OCI-LY7 (cell line): ENCODE results near the gene CADM2. TPM values are rescaled to one million over a fixed set of nuclear protein-coding genes. Genes with fewer than 3 reads are reported as not detected.

Source experiments
- BruUV-seq: library from RNA; stranded (reverse); fragments of 400-500 nt; replicated peaks from 2 replicates; lab custom pipeline; 2021; lab: Mats Ljungman, UMichigan
- CTCF ChIA-PET: fragments of 300-600 bp; sonication (Branson Sonifier 250); formaldehyde crosslinking; loops from one replicate; lab custom pipeline; 2022; ENCODE audit warnings: antibody characterized with exemption; ENCODE audit not compliant: unreplicated experiment; lab: Charles Lee
- POLR2A ChIA-PET: fragments of 300-600 bp; sonication (Branson Sonifier 250); formaldehyde crosslinking; loops from one replicate; lab custom pipeline; 2022; ENCODE audit warnings: antibody characterized with exemption; lab: Charles Lee
- DNase-seq: peaks from one replicate; pipeline ENCODE4 v3.0.0-alpha.2; 2015; ENCODE audit warnings: low spot score
- H2AFZ ChIP-seq: fragments of 200-600 bp; sonication (generic), shearing (Covaris generic); 2 replicates; pipeline ENCODE4 v1.6.1; 2014; ENCODE audit warnings: mild to moderate bottlenecking, antibody characterized with exemption, low read length, moderate library complexity
- H3K27ac ChIP-seq: fragments of 200-600 bp; sonication (generic); 2 replicates; pipeline ENCODE4 v1.5.1; 2014; ENCODE audit warnings: mixed run types, low read depth, mild to moderate bottlenecking, moderate library complexity, low read length, inconsistent platforms; ENCODE audit not compliant: poor library complexity, severe bottlenecking
- H3K36me3 ChIP-seq: fragments of 200-600 bp; sonication (generic); 2 replicates; pipeline ENCODE4 v1.6.1; 2014; ENCODE audit warnings: mild to moderate bottlenecking, antibody characterized with exemption, low read length, moderate library complexity, mixed read lengths; ENCODE audit not compliant: insufficient read depth
- H3K4me1 ChIP-seq: fragments of 200-600 bp; sonication (generic); 2 replicates; pipeline ENCODE4 v1.5.1; 2014; ENCODE audit warnings: mild to moderate bottlenecking, low read length; ENCODE audit not compliant: insufficient read depth, poor library complexity, severe bottlenecking
- H3K4me2 ChIP-seq: fragments of 200-600 bp; sonication (generic); 2 replicates; pipeline ENCODE4 v1.6.1; 2014; ENCODE audit warnings: mild to moderate bottlenecking, low read length
- H3K4me3 ChIP-seq: fragments of 200-600 bp; sonication (generic); 2 replicates; pipeline ENCODE4 v1.5.1; 2014; ENCODE audit warnings: mild to moderate bottlenecking, low read depth, low read length; ENCODE audit not compliant: poor library complexity, severe bottlenecking
- H3K79me2 ChIP-seq: fragments of 200-600 bp; sonication (generic); 2 replicates; pipeline ENCODE4 v1.6.1; 2016; ENCODE audit warnings: low read depth, mild to moderate bottlenecking, low read length, moderate library complexity, mixed read lengths; ENCODE audit not compliant: insufficient read depth
- H3K9me2 ChIP-seq: fragments of 200-600 bp; sonication (generic); 2 replicates; pipeline ENCODE4 v1.6.1; 2016; ENCODE audit warnings: mild to moderate bottlenecking, low read length, mixed read lengths; ENCODE audit not compliant: insufficient read depth
- H3K9me3 ChIP-seq: fragments of 200-600 bp; sonication (generic); 2 replicates; pipeline ENCODE4 v1.6.1; 2014; ENCODE audit warnings: mild to moderate bottlenecking, mixed run types, low read length, mixed read lengths
- H4K20me1 ChIP-seq: fragments of 200-600 bp; sonication (generic); 2 replicates; pipeline ENCODE4 v1.6.1; 2014; ENCODE audit warnings: mild to moderate bottlenecking, antibody characterized with exemption, low read length, moderate library complexity, mixed read lengths; ENCODE audit not compliant: insufficient read depth
- EZH2phosphoT487 ChIP-seq: fragments of 200-600 bp; sonication (generic); IDR thresholded peaks from 2 replicates; pipeline ENCODE4 v1.6.1; 2018; ENCODE audit warnings: low read depth, borderline replicate concordance, mild to moderate bottlenecking, mixed run types, antibody characterized with exemption, low read length, moderate library complexity, mixed read lengths
- intact Hi-C: fragments of 100-400 bp; cut with micrococcal nuclease; formaldehyde crosslinking; loops from one replicate; pipeline ENCODE4 v1.10.0; 2022; ENCODE audit not compliant: unreplicated experiment
- total RNA-seq, 2 experiments: library from RNA; depleted of rRNA in 1 of 2; stranded (reverse); fragments of >200 nt in 1 of 2; shearing (Covaris generic) in 1 of 2; gene quantifications; 2 replicates each; pipeline ENCODE4 v1.2.3, GENCODE V29; 2014 to 2022
- TF ChIP-seq, protein P1 (sequence below): fragments of 200-600 bp; sonication (generic); conservative IDR thresholded peaks from 2 replicates; pipeline ENCODE4 v1.5.1; 2014; ENCODE audit warnings: mild to moderate bottlenecking, antibody characterized with exemption, low read length, moderate library complexity, mixed read lengths

Gene CADM2
- total RNA-seq, 2 experiments from 2014 or later, result not detected

DNA sequence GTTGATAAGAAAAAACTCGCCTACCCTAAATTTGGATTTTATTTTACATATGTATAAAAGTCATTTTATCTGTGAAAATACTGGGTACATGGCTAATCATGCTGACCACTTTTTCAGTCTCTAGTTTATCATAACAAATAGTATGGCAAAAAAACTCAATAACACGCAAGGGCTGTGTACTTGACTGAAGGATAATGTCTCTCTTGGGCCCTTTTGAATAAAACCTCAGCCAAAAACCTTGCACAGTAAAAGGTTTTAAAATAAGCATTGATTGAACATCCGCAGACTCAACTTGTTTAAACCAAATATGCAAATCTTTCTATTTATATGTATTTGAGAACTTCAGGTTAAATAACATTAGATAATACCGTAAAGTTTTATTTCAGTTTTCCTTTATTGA, 285.3 kb downstream of the CADM2 start:
- H3K4me2 ChIP-seq, result no peak overlapping the region
- H3K27ac ChIP-seq, result no peak overlapping the region
- no peak overlapping the region for H2AFZ ChIP-seq
- H3K9me3 ChIP-seq, result no peaks in the 10 kb centered on the region
- H3K4me3 ChIP-seq, result no peak overlapping the region
- H3K9me2 ChIP-seq, result no peaks in the 10 kb centered on the region
- no peak for DNase-seq
- no peaks in the 10 kb centered on the region for H3K79me2 ChIP-seq
- ChIA-PET POLR2A (no interaction called here), CTCF (no interaction called here)
- no peaks in the 10 kb centered on the region for H4K20me1 ChIP-seq
- no peaks in the 10 kb centered on the region for H3K36me3 ChIP-seq
- no peaks in the 10 kb centered on the region for H3K4me1 ChIP-seq
- TF ChIP-seq, protein P1, sequence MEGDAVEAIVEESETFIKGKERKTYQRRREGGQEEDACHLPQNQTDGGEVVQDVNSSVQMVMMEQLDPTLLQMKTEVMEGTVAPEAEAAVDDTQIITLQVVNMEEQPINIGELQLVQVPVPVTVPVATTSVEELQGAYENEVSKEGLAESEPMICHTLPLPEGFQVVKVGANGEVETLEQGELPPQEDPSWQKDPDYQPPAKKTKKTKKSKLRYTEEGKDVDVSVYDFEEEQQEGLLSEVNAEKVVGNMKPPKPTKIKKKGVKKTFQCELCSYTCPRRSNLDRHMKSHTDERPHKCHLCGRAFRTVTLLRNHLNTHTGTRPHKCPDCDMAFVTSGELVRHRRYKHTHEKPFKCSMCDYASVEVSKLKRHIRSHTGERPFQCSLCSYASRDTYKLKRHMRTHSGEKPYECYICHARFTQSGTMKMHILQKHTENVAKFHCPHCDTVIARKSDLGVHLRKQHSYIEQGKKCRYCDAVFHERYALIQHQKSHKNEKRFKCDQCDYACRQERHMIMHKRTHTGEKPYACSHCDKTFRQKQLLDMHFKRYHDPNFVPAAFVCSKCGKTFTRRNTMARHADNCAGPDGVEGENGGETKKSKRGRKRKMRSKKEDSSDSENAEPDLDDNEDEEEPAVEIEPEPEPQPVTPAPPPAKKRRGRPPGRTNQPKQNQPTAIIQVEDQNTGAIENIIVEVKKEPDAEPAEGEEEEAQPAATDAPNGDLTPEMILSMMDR, result no peak
- no peak for TF ChIP-seq EZH2phosphoT487
- intact Hi-C loops, result no loop called here
- BruUV-seq, result no TSS peak

GRCh38 chr3:85244519-85244918, 285.7 kb downstream of the CADM2 start:
- H3K9me2 ChIP-seq, result no peaks in the 10 kb centered on the region
- H3K79me2 ChIP-seq, result no peaks in the 10 kb centered on the region
- no peaks in the 10 kb centered on the region for H3K9me3 ChIP-seq
- intact Hi-C loops, result no loop called here
- no peaks in the 10 kb centered on the region for H4K20me1 ChIP-seq
- H3K27ac ChIP-seq, result no peak overlapping the region
- TF ChIP-seq, protein P1, result no peak
- no peak for TF ChIP-seq EZH2phosphoT487
- H3K4me1 ChIP-seq, result no peaks in the 10 kb centered on the region
- ChIA-PET POLR2A (no interaction called here), CTCF (no interaction called here)
- no peak for DNase-seq
- no peak overlapping the region for H2AFZ ChIP-seq
- H3K4me3 ChIP-seq, result no peak overlapping the region
- BruUV-seq, result no TSS peak
- H3K36me3 ChIP-seq, result no peaks in the 10 kb centered on the region
- H3K4me2 ChIP-seq, result no peak overlapping the region

GRCh38 chr3:85251766-85252165, 293.0 kb downstream of the CADM2 start:
- H3K9me3 ChIP-seq, result no peaks in the 10 kb centered on the region
- intact Hi-C loops, result no loop called here
- H4K20me1 ChIP-seq, result no peaks in the 10 kb centered on the region
- H2AFZ ChIP-seq, result no peak overlapping the region
- H3K79me2 ChIP-seq, result no peaks in the 10 kb centered on the region
- TF ChIP-seq, protein P1, result no peak
- no peak for TF ChIP-seq EZH2phosphoT487
- no peak overlapping the region for H3K27ac ChIP-seq
- CTCF ChIA-PET, result no interaction called here
- no peaks in the 10 kb centered on the region for H3K4me1 ChIP-seq
- BruUV-seq, result no TSS peak
- POLR2A ChIA-PET, result no interaction called here
- no peak overlapping the region for H3K4me2 ChIP-seq
- no peak for DNase-seq
- H3K36me3 ChIP-seq, result no peaks in the 10 kb centered on the region
- H3K4me3 ChIP-seq, result no peak overlapping the region
- no peaks in the 10 kb centered on the region for H3K9me2 ChIP-seq
